Mesothelial cell of epicardium (in vitro differentiated cells): ENCODE measurements around the gene TTC21B. TPM values are rescaled to one million over a fixed set of nuclear protein-coding genes. Genes with fewer than 3 reads are reported as not detected.
"Not testable (repeated sequence)": the region's sequence is repeated elsewhere in the genome, so short reads cannot be mapped to it uniquely, and the experiment has no call there.

Experiments used
- DNase-seq, 2 experiments: peaks; one replicate each; pipeline ENCODE4 v3.0.0; 2021; ENCODE audit warnings: low spot score in 2 of 2; ENCODE audit not compliant: unreplicated experiment in 2 of 2
- H3K27ac Mint-ChIP-seq: 2 replicates; pipeline ENCODE4 v1.8.0; 2021; ENCODE audit warnings: mixed read lengths
- H3K27me3 Mint-ChIP-seq: 2 replicates; pipeline ENCODE4 v1.8.0; 2021; ENCODE audit warnings: low read depth, mixed read lengths
- H3K36me3 Mint-ChIP-seq: 2 replicates; pipeline ENCODE4 v1.8.0; 2021; ENCODE audit warnings: mixed read lengths
- H3K4me1 Mint-ChIP-seq: 2 replicates; pipeline ENCODE4 v1.8.0; 2021; ENCODE audit warnings: mixed read lengths
- H3K4me3 Mint-ChIP-seq: 2 replicates; pipeline ENCODE4 v1.8.0; 2021; ENCODE audit warnings: mild to moderate bottlenecking, moderate library complexity, mixed read lengths
- H3K9me3 Mint-ChIP-seq: 2 replicates; pipeline ENCODE4 v1.8.0; 2021; ENCODE audit warnings: mixed read lengths
- total RNA-seq: library from RNA; stranded (reverse); gene quantifications from 3 replicates; pipeline ENCODE4 v1.2.1, GENCODE V29; 2021
- TF ChIP-seq, protein P1 (sequence below): fragments of 200-600 bp; sonication (generic); IDR thresholded peaks from one replicate; pipeline ENCODE4 v1.5.0; 2021; ENCODE audit warnings: antibody characterized with exemption; ENCODE audit not compliant: unreplicated experiment

Gene TTC21B
- total RNA-seq = 30.4 to 33.9 TPM (median 33.8 TPM) in 3 replicates

DNA sequence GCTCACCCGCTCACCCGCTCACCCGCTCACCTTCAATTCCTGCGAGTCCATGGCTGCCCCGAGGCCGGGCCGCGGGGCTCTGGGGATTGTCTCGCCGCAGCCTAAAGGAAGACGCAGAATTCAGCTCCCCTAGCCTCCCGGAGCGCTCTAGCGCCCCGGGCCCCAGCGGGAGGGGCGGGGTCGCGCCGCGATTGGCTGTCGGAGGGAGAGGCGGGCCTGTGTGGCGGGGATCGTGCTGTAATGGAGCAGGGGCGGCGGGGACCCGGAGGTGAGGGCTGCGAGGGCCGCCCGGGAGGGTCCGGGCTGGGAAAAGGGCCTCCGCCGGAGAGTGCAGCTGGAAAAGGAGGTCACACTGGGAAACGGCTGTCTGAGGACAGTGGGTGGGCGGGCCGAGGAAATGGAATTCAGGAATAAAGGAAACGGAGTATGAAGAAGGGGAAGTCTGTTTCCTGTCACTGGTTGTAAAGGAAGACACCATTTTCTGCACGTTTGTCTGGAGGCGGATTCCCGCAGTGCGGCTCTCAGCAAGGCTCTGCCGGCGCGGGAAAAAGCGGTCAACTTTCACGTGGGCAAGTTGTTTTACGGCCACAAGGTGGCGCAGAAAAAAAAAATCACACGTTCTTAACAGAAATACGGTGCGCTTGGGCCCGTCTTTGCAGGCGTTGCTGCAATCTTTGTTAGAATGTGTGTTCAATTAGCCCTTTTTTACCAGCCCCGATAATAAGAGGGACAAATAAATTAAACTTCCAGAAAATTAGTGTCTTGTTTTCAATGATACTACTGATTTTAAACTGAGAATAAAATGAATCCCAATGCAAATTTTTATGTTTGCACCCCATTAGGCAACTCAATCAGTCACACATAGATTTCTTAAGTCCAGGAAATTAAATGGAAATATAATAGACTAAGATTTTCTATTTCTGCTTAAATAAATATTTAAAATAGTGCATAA, at the start of gene TTC21B:
Gene TTC21B, minus strand, starts transcription at position 122 of the 952 bp plus-strand sequence. Its CDS starts 71 bp downstream, at position 51.
- Mint-ChIP-seq H3K4me3 (peak within 1 kb of the TSS; percentile 50), H3K9me3 (no peaks in the 10 kb centered on the region)

GRCh38 chr2:166000401-166000800, 46.8 kb upstream of the TTC21B start:
- Mint-ChIP-seq H3K4me3 (no peak overlapping the region), H3K9me3 (no peaks in the 10 kb centered on the region), H3K4me1 (no peaks in the 10 kb centered on the region), H3K27me3 (peaks cover 19% of the 10 kb centered on the region), H3K27ac (no peak overlapping the region), H3K36me3 (no peaks in the 10 kb centered on the region)
- no peak for DNase-seq
- TF ChIP-seq, protein P1, sequence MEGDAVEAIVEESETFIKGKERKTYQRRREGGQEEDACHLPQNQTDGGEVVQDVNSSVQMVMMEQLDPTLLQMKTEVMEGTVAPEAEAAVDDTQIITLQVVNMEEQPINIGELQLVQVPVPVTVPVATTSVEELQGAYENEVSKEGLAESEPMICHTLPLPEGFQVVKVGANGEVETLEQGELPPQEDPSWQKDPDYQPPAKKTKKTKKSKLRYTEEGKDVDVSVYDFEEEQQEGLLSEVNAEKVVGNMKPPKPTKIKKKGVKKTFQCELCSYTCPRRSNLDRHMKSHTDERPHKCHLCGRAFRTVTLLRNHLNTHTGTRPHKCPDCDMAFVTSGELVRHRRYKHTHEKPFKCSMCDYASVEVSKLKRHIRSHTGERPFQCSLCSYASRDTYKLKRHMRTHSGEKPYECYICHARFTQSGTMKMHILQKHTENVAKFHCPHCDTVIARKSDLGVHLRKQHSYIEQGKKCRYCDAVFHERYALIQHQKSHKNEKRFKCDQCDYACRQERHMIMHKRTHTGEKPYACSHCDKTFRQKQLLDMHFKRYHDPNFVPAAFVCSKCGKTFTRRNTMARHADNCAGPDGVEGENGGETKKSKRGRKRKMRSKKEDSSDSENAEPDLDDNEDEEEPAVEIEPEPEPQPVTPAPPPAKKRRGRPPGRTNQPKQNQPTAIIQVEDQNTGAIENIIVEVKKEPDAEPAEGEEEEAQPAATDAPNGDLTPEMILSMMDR = no peak

More for the DNA sequence above, at the start of gene TTC21B:
- Mint-ChIP-seq H3K27me3 (no peaks in the 10 kb centered on the region), H3K27ac (peak within 1 kb of the TSS; percentile 44), H3K36me3 (no peaks in the 10 kb centered on the region), H3K4me1 (peaks cover 9% of the 10 kb centered on the region)
- peak; percentile 91 to 97 for DNase-seq
- TF ChIP-seq, protein P1 = peak; percentile 99

DNA sequence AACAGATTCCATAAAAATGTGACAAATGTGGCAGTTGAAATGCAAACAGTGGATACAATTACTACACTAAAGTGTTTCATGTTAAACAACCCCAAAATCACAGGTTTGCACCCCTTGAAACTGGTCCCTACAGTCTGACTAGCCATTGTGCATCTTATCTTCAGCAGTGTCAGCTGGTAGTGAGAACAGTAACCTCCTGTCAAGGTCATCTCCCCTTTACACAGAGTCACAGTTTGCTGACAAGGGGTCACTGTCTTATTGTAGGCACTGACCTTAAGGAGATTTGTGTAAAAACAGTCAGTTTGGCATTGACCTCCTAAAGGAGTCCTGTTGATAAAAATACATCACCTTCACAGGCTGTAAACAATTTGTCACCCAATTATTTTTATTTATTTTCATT, 37.3 kb upstream of the TTC21B start:
- Mint-ChIP-seq H3K9me3 (no peaks in the 10 kb centered on the region), H3K4me3 (no peak overlapping the region), H3K4me1 (no peaks in the 10 kb centered on the region), H3K27me3 (peaks cover 13% of the 10 kb centered on the region), H3K36me3 (no peaks in the 10 kb centered on the region), H3K27ac (no peak overlapping the region)
- TF ChIP-seq, protein P1 = no peak
- no peak for DNase-seq

DNA sequence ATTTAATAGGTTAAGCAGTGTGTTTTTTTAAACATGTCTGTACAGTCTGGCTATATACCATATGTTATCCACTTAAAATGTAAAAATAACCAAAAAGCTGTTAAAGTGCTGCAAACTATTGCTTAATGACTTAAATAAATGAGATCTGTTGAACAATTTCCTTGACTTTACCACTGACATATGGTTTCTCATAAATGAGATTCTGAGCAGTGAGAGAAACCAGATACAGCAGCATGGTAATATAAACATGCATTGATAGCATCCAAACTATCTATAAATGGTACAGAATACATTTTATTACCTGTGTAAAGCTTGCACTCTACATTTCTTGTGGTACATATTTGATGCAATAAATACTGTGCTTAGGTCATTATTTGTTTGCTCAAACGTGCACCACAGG, 36.3 kb upstream of the TTC21B start:
- no peak overlapping the region for H3K4me3 Mint-ChIP-seq
- no peaks in the 10 kb centered on the region for H3K9me3 Mint-ChIP-seq
- no peak overlapping the region for H3K27ac Mint-ChIP-seq
- H3K4me1 Mint-ChIP-seq = no peaks in the 10 kb centered on the region
- TF ChIP-seq, protein P1 = no peak
- DNase-seq = no peak
- peaks cover 19% of the 10 kb centered on the region for H3K27me3 Mint-ChIP-seq
- no peaks in the 10 kb centered on the region for H3K36me3 Mint-ChIP-seq

DNA sequence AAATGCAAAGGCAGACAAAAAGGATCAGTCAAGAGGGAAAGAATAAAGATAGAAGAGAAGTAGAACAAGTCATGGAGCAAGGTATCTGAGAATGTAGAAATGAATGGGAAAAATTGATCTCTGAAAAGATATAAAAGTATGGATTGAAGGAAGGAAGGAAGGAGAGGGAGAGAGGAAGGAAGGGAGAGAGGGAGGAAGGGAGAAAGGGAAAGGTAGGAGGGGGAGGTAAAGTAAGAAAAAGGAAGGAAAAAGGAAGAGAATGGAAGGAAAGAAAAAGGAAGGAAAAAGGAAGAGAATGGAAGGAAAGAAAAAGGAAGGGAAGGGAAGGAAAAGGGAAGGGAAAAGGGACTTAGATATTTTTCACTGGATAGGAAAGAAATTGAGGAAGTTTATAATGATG, 31.5 kb upstream of the TTC21B start:
- Mint-ChIP-seq H3K27ac (no peak overlapping the region), H3K4me1 (no peaks in the 10 kb centered on the region), H3K36me3 (no peaks in the 10 kb centered on the region), H3K9me3 (no peaks in the 10 kb centered on the region), H3K4me3 (no peak overlapping the region), H3K27me3 (peaks cover 32% of the 10 kb centered on the region)
- TF ChIP-seq, protein P1 = no peak
- no peak for DNase-seq

DNA sequence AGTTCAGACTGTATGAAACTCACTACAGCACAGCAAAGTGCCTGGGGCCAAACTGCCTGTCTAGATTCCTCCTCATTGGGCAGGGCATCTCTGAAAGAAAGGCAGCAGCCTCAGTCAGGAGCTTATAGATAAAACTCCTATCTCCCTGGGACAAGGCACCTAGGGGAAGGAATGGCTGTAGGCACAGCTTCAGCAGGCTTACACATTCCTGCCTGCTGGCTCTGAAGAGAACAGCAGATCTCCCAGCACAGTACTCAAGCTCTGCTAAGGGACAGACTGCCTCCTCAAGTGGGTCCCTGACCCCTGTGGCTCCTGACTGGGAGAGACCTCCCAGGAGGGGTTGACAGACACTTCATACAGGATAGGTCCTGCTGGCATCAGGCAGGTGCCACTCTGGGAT, 18.6 kb upstream of the TTC21B start:
- not testable (repeated sequence) for DNase-seq, H3K27ac Mint-ChIP-seq, H3K27me3 Mint-ChIP-seq, H3K4me3 Mint-ChIP-seq, H3K4me1 Mint-ChIP-seq, H3K36me3 Mint-ChIP-seq
- H3K9me3 Mint-ChIP-seq = peaks cover 21% of the 10 kb centered on the region
